Peyer's patch (tissue), 4 donors: ENCODE measurements around the gene TPP2. TPM values are rescaled to one million over a fixed set of nuclear protein-coding genes. Genes with fewer than 3 reads are reported as not detected.

Source experiments
- DNase-seq, 3 donors: peaks; one replicate each; pipeline ENCODE4 v3.0.0-alpha.2; 2017 to 2019
- H3K27ac ChIP-seq, 4 donors: fragments of 200-600 bp; sonication (generic); one replicate each; pipeline ENCODE4 v1.5.1; 2016 to 2019
- H3K27me3 ChIP-seq, 2 donors: fragments of 200-600 bp; sonication (generic); one replicate each; pipeline ENCODE4 v1.5.1; 2019
- H3K36me3 ChIP-seq, 3 donors: fragments of 200-600 bp; sonication (generic); one replicate each; pipeline ENCODE4 v1.5.1; 2016 to 2019
- H3K4me1 ChIP-seq, 4 donors: fragments of 200-600 bp; sonication (generic); one replicate each; pipeline ENCODE4 v1.5.1; 2016 to 2019
- H3K4me3 ChIP-seq, 4 donors: fragments of 200-600 bp; sonication (generic); 1 replicate in 3 of 4; 2 replicates in 1 of 4; pipeline ENCODE4 v1.5.1; 2016 to 2019; ENCODE audit warnings: mild to moderate bottlenecking in 1 of 4
- H3K9me3 ChIP-seq, 4 donors: fragments of 200-600 bp; sonication (generic); one replicate each; pipeline ENCODE4 v1.5.1; 2016 to 2019; ENCODE audit warnings: mild to moderate bottlenecking in 1 of 4
- POLR2A ChIP-seq, 2 donors: fragments of 450-650 bp; IDR thresholded peaks; one replicate each; pipeline ENCODE4 v1.5.1; 2017; ENCODE audit warnings: antibody characterized with exemption in 2 of 2, mild to moderate bottlenecking in 2 of 2, moderate library complexity in 2 of 2
- total RNA-seq, 4 donors: library from RNA; depleted of rRNA; stranded (reverse); fragments of >200 nt; gene quantifications; one replicate each; pipeline ENCODE4 v1.1.0, GENCODE V29; 2016
- TF ChIP-seq, protein P1 (sequence below), 6 experiments: fragments of 450-650 bp in 4 of 6; fragments of 200-600 bp in 2 of 6; sonication (generic) in 1 of 6; IDR thresholded peaks; one replicate each; pipeline ENCODE4 v1.5.1; 2017 to 2019; ENCODE audit warnings: antibody characterized with exemption in 6 of 6, mild to moderate bottlenecking in 3 of 6, moderate library complexity in 1 of 6

Gene TPP2
- total RNA-seq, 4 donors from 2014 or later = 20.0 to 52.0 (median 28.6) TPM

DNA sequence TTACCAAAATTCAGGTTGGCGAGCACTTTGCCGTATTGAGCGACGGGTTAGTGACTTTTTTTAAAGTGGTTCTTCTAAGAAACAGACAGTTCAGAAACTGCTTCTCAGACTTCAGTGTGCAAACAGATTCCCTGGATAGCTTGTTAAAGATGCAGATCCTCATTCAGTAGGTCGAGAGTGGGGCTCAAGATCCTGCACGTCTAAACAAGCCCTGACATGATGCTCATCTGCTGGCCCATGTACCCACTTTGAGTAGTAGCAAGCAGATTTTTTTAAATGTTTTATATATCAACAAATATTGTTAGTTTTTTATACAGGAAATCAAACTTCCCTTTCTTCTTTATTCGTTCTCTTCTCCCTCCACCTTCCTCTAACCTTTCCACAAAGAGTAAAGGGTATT is 90.7 kb downstream of the TPP2 start:
- Histone ChIP-seq H3K4me1 (peaks cover 0 to 3% (median 0%) of the 10 kb centered on the region in 4 donors), H3K27me3 (no peaks in the 10 kb centered on the region), H3K27ac (no peak overlapping the region), H3K4me3 (no peak overlapping the region), H3K36me3 (no peaks in the 10 kb centered on the region), H3K9me3 (no peaks in the 10 kb centered on the region)
- TF ChIP-seq, protein P1, sequence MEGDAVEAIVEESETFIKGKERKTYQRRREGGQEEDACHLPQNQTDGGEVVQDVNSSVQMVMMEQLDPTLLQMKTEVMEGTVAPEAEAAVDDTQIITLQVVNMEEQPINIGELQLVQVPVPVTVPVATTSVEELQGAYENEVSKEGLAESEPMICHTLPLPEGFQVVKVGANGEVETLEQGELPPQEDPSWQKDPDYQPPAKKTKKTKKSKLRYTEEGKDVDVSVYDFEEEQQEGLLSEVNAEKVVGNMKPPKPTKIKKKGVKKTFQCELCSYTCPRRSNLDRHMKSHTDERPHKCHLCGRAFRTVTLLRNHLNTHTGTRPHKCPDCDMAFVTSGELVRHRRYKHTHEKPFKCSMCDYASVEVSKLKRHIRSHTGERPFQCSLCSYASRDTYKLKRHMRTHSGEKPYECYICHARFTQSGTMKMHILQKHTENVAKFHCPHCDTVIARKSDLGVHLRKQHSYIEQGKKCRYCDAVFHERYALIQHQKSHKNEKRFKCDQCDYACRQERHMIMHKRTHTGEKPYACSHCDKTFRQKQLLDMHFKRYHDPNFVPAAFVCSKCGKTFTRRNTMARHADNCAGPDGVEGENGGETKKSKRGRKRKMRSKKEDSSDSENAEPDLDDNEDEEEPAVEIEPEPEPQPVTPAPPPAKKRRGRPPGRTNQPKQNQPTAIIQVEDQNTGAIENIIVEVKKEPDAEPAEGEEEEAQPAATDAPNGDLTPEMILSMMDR (IDR thresholded peaks at IDR 0.05) = no peak
- no peak for TF ChIP-seq POLR2A (IDR thresholded peaks at IDR 0.05)
- DNase-seq = no peak

DNA sequence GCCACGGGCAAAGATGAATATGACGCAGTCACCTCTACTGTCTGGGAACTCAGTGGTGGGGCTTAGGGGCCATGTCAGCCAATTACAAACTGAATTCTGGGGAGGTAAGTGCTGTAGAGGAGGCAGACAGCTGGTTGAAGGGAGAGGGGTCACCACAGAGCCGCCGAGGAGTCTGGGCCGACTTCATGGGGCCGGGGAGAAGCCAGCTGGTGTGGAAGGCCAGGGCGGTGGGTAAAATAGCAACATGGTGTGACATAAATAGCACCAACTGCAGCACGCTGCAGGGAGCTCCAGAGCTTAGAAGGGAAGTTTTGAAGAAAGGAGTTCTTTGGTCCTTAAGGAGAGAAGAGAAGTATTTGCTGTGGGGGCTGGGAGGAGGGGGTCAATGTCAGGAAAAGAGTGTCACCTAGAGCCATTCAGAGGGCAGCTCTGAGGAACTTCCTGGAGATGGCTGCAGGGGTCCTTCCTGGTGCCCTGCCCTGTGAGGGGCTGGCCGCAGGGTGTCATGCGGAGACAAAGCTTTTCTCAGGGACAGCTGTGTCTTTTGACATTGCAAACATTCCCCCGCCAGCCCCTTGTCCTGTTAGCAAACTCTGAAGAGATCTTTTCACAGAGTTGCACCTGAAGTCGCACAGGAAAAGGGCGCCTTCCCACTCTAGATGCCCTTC is 91.7 kb downstream of the TPP2 start:
- H3K4me1 ChIP-seq = peaks cover 0 to 3% (median 0%) of the 10 kb centered on the region in 4 donors
- H3K27me3 ChIP-seq = no peaks in the 10 kb centered on the region
- H3K36me3 ChIP-seq = no peaks in the 10 kb centered on the region
- H3K4me3 ChIP-seq = no peak overlapping the region
- no peak for DNase-seq
- TF ChIP-seq POLR2A (IDR thresholded peaks at IDR 0.05) = no peak
- TF ChIP-seq, protein P1 (IDR thresholded peaks at IDR 0.05) = no peak
- H3K27ac ChIP-seq = no peak overlapping the region
- no peaks in the 10 kb centered on the region for H3K9me3 ChIP-seq

DNA sequence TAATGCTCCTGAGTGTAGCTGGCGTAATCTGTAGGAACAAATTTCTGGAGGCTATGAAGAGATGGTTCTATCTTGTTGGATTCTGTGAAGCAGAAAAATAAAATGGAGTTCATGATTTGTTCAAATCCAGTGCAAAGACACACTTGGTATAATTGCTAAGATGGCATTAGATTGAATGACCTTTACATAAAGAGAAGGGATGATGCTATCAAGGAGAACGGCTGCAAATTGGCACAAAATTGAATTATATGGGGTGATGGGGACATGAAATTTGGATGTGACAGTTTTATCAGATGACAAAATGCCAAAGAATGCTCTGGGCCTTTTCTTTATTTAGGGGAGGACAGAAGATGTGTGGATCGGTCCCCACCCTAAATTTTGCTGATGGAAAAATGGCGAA is 94.1 kb downstream of the TPP2 start:
- no peak for DNase-seq
- Histone ChIP-seq H3K27me3 (no peaks in the 10 kb centered on the region), H3K27ac (no peak overlapping the region), H3K4me1 (peaks cover 0 to under 1% (median 0%) of the 10 kb centered on the region in 4 donors), H3K36me3 (no peaks in the 10 kb centered on the region), H3K4me3 (no peak overlapping the region), H3K9me3 (no peaks in the 10 kb centered on the region)
- no peak for TF ChIP-seq POLR2A (IDR thresholded peaks at IDR 0.05)
- TF ChIP-seq, protein P1 (IDR thresholded peaks at IDR 0.05) = no peak

DNA sequence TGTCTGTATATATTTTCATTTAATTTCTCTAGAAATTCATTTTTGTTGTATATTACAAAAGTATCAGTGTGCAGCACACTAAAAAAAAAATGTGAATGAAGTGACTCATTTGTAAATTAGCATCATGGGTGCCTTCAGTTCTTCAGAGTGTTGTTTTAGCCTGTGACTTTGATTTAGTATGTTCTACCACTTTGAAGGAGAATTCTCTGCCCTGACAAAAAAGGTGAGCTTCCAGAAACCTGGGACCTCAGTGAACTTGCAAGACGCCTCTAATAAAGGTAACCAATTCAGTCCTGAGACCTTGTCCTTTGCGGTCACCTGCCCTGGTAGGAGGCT is 95.7 kb downstream of the TPP2 start:
- TF ChIP-seq POLR2A (IDR thresholded peaks at IDR 0.05) = no peak
- TF ChIP-seq, protein P1 (IDR thresholded peaks at IDR 0.05) = no peak
- Histone ChIP-seq H3K4me1 (no peaks in the 10 kb centered on the region), H3K36me3 (no peaks in the 10 kb centered on the region), H3K4me3 (no peak overlapping the region), H3K9me3 (no peaks in the 10 kb centered on the region), H3K27ac (no peak overlapping the region), H3K27me3 (no peaks in the 10 kb centered on the region)
- no peak for DNase-seq

DNA sequence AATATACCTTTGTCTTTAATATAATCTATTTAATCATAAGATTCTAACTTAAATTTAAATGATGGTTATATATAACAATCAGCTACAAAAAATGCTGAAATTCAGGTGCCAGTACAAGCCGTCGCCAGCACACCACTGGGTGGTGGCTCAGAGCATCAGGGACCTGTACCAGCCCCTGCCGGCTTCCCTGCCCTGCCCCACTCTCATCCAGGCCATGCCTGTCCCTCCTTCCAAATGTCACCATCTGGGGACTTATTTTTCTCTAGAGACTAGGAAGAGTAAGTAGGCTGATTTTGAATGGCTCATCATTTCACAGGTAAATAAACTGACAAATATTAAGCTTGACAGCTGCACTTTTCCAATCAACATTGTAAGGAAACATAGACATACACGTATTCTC is 96.5 kb downstream of the TPP2 start:
- Histone ChIP-seq H3K4me3 (no peak overlapping the region), H3K4me1 (no peaks in the 10 kb centered on the region), H3K9me3 (no peaks in the 10 kb centered on the region), H3K36me3 (no peaks in the 10 kb centered on the region), H3K27me3 (no peaks in the 10 kb centered on the region), H3K27ac (no peak overlapping the region)
- no peak for DNase-seq
- no peak for TF ChIP-seq POLR2A (IDR thresholded peaks at IDR 0.05)

DNA sequence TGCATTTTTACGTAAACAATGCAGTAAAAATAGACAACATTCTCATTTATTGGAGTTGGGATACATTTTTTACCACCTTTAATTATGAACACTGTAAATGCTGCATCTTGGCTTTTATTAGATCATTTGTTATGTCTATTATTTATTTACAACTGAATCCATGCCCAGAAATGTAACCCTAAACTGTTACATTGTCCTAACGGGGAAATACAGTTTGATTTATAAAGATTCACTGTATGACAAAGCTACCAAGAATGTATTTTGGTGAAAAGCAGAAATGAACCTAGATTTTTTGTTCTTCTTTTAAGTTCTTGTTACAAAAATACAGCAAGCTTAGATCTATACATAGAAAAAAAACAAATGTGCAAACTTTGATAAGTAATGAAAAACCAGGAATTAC is 97.0 kb downstream of the TPP2 start:
- no peaks in the 10 kb centered on the region for H3K4me1 ChIP-seq
- H3K9me3 ChIP-seq = no peaks in the 10 kb centered on the region
- H3K4me3 ChIP-seq = no peak overlapping the region
- no peak for DNase-seq
- H3K27me3 ChIP-seq = no peaks in the 10 kb centered on the region
- TF ChIP-seq POLR2A (IDR thresholded peaks at IDR 0.05) = no peak
- TF ChIP-seq, protein P1 (IDR thresholded peaks at IDR 0.05) = no peak
- H3K27ac ChIP-seq = no peak overlapping the region
- H3K36me3 ChIP-seq = no peaks in the 10 kb centered on the region
